Esophagus mucosa (tissue), 1 donor: Measurements from ENCODE around the gene LENG8. TPM values are rescaled to one million over a fixed set of nuclear protein-coding genes. Genes with fewer than 3 reads are reported as not detected.

ENCODE experiments used
- ATAC-seq: fragments of 200-7000 bp; cut with Tn5 transposase; one replicate; pipeline ENCODE4 v1.9.1; 2020
- total RNA-seq: library from RNA; stranded (reverse); gene quantifications from one replicate; pipeline ENCODE4 v1.2.4, GENCODE V29; 2023
- donor health status: DM: yes; HTN: yes; CAD: no.

The LENG8 gene
- total RNA-seq, result 38.5 TPM

DNA sequence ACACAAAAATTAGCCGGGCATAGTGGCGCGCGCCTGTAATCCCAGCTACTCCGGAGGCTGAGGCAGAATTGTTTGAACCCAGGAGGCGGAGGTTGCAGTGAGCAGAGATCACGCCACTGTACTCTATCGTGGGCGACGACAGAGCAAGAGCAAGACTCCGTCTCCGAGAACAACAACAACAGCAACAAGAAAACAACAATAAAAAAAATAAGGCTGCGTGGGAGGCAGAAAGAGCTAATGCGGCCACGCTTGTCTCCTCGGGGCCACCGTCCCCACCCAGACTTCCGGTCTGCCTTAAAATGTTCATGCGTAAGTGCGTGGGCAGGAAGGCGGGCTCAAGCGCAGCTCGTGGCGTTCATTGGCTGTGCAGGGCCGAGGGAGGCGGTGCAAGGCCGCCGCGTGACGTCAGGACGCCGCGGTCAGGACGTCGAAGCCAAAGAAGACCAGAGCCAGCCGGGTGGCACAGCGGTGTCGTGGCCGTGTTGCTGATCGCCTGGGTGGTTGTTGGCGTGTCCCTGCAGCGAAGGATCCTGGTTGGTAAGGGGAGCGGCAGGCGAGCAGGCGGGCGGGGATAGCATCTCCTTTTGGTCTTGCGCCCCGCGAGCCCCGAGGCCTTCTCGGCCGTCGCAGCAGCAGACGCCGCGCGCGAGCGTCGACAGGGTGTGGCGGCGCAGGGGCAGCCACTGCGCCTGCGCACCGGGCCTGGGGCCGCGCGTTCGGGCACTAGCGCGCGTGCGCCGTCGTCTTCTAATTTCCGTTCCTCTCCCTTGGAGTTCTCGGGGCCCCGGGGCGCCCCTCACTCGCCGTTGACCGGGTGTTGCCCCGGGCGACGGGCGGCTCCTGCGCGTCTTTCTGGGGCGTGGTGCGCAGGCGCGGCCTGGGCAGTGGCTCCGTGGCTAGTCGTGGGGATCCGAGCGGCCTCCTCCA lies at the start of gene LENG8:
Gene LENG8, plus strand, starts transcription at position 426 of the 927 bp plus-strand sequence. CDS start 2,146 bp downstream, outside the sequence.
- ATAC-seq, result peak; percentile 96

- no peak for ATAC-seq
Observed at GRCh38 chr19:54400913-54401312, 48.1 kb upstream of the LENG8 start.

- no peak for ATAC-seq
Observed at GRCh38 chr19:54403054-54403453, 45.9 kb upstream of the LENG8 start.

- no peak for ATAC-seq
Observed at GRCh38 chr19:54405628-54406027, 43.4 kb upstream of the LENG8 start.

DNA sequence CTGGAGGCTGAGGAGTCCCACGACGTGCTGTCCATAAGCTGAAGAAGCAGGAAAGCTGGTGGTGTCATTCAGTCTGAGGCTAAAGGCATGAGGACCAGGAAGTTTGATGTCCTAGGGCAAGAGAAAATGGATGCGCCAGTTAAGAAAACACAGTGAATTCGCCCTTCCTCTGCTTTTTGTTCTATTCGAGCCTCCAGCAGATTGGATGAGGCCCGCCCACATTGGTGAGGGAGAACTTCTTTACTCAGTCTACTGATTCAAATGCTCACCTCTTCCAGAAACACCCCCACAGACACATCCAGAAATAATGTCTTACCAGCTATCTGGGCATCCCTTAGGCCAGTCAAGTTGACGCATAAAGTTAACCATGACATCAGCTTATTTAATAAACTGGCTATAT lies 41.2 kb upstream of the LENG8 start:
- ATAC-seq, result no peak

- ATAC-seq, result no peak
Observed at GRCh38 chr19:54408456-54409026, 40.5 kb upstream of the LENG8 start.

- no peak for ATAC-seq
Observed at GRCh38 chr19:54411033-54411432, 38.0 kb upstream of the LENG8 start.

- ATAC-seq, result no peak
Observed at GRCh38 chr19:54412877-54413276, 36.1 kb upstream of the LENG8 start.

- ATAC-seq, result no peak
Observed at GRCh38 chr19:54414156-54414555, 34.8 kb upstream of the LENG8 start.

GRCh38 chr19:54415208-54415900 lies 33.6 kb upstream of the LENG8 start, which contains the start of gene TTYH1:
Gene TTYH1, plus strand, starts transcription at chr19:54415464. Its CDS starts 89 bp downstream, at chr19:54415553.
- ATAC-seq, result no peak

DNA sequence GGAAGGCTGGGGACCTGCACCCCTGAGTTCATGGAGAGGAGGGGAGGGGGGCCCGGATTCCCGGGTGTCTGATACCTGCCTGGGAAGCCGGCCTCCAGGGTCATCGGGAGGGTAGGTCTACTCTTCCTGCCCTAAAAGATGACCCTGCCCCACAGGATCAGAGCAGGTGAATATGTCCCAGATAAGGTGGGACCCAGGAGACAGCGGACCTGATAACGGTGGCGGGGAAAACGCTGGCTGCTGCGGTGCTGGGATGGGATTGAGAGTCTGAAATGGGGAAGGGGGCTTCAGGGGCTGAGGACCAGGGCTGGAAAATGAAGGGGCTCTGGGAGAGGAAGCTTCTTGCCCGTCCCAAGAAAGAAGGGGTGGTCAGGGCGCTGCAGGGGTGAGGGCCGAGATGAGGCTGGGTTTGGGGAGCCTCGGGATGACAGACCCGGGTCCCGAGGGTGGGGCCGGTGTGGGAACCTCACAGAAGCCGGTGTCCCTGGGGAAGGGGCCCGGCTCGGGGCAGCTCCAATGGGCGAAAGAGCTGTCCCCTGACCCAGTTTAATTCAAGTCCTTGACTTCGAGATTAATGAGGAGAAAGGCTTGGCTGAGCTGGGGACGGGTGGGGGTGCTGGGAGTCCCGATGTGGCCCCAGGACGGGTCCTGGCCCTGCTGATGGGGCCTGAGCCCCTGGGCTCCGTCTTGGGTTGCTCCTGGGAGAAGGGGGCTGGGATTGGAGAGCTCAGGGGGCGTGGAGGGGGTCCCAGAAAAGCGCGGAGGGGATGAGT lies 32.9 kb upstream of the LENG8 start:
- ATAC-seq, result no peak

- ATAC-seq, result no peak
Observed at GRCh38 chr19:54416695-54417491, 32.1 kb upstream of the LENG8 start.

- ATAC-seq, result no peak
Observed at GRCh38 chr19:54418030-54418929, 30.7 kb upstream of the LENG8 start.

- ATAC-seq, result no peak
Observed at GRCh38 chr19:54418930-54419800, 29.8 kb upstream of the LENG8 start.

GRCh38 chr19:54420068-54420382 lies 29.0 kb upstream of the LENG8 start:
- ATAC-seq, result no peak

DNA sequence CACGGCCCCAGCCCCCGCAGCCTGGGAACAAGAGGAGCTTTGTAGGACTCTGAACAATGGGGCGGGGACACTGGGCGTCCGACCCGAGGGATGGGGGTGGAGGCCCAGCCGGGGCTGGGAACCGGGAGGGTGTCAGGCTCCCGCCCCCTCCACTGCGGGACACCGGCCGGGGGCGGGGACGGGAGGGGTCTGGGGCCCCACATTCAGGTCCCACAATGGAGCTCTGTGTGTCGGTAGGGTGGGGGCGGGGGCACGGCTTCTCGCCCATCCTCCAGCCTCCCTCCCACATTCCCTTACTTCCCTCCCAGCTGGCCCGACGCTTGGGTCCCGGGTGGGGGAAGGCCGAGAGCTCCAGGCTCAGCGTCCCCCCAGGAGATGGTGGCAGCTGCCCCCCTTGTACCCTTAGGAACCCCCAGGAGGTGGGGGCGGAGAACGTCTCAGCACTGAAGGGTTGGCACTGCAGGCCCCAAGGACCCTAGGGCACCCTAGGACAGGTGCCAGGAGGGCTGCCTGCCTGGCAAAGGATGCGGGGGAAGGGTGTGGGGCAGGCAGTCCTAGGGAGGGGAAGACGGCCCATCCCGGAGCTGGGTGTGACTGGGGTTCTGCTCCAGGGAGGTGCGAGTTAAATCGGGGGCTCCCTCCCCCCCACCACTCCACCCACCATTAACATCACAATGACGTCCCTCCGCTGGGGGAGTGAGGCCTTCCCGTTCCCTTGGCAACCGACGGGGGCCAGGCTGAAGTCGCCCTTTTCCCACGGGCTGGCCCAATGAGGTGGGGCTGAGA lies 28.4 kb upstream of the LENG8 start:
- no peak for ATAC-seq

DNA sequence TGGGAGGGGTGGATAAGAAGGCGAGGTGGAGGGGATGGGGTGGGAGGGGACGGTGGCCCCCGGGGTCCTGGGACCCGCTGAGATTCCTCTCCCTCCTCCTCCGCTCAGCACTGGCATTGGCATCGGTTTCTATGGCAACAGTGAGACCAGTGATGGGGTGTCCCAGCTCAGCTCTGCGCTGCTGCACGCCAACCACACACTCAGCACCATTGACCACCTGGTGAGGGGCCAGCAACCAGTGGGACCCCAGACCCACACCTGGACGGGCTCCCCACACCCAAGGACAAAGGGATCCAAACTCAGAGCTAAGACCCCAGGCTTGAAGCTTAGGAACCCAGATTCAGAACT lies 27.9 kb upstream of the LENG8 start:
- no peak for ATAC-seq

- ATAC-seq, result no peak
Observed at GRCh38 chr19:54421521-54421920, 27.5 kb upstream of the LENG8 start.

GRCh38 chr19:54422136-54422535 lies 26.9 kb upstream of the LENG8 start:
- no peak for ATAC-seq
